ENCODE data around the gene ARR3. TPM values are rescaled to one million over a fixed set of nuclear protein-coding genes. Genes with fewer than 3 reads are reported as not detected.
"Not testable (repeated sequence)": the region's sequence is repeated elsewhere in the genome, so short reads cannot be mapped to it uniquely, and the experiment has no call there.

Gene ARR3
- total RNA-seq, 2 donors from 2014 or later, result not detected

- intact Hi-C loops (cut with DNase I), result no loop called here
- WGBS, 2 donors, result 44 to 67% methylated on average over 3 of the region's 3 CpGs
- Histone ChIP-seq H3K4me1 (no peaks in the 10 kb centered on the region), H3K27me3 (no peaks in the 10 kb centered on the region), H3K27ac (no peak overlapping the region), H3K36me3 (replicated peaks in 1 of 2; ENCODE audit: insufficient read depth in 1 of 2, low read depth in 2 of 2) (no peaks in the 10 kb centered on the region), H3K9me3 (no peaks in the 10 kb centered on the region), H3K4me3 (no peak overlapping the region)
- DNase-seq, result no peak
- no peak for ATAC-seq
- TF ChIP-seq, protein P1, sequence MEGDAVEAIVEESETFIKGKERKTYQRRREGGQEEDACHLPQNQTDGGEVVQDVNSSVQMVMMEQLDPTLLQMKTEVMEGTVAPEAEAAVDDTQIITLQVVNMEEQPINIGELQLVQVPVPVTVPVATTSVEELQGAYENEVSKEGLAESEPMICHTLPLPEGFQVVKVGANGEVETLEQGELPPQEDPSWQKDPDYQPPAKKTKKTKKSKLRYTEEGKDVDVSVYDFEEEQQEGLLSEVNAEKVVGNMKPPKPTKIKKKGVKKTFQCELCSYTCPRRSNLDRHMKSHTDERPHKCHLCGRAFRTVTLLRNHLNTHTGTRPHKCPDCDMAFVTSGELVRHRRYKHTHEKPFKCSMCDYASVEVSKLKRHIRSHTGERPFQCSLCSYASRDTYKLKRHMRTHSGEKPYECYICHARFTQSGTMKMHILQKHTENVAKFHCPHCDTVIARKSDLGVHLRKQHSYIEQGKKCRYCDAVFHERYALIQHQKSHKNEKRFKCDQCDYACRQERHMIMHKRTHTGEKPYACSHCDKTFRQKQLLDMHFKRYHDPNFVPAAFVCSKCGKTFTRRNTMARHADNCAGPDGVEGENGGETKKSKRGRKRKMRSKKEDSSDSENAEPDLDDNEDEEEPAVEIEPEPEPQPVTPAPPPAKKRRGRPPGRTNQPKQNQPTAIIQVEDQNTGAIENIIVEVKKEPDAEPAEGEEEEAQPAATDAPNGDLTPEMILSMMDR (IDR thresholded peaks at IDR 0.05), result no peak
- no peak for TF ChIP-seq POLR2A (IDR thresholded peaks at IDR 0.05)
Measured at GRCh38 chrX:70264784-70265183, 3.4 kb upstream of the ARR3 start.

DNA sequence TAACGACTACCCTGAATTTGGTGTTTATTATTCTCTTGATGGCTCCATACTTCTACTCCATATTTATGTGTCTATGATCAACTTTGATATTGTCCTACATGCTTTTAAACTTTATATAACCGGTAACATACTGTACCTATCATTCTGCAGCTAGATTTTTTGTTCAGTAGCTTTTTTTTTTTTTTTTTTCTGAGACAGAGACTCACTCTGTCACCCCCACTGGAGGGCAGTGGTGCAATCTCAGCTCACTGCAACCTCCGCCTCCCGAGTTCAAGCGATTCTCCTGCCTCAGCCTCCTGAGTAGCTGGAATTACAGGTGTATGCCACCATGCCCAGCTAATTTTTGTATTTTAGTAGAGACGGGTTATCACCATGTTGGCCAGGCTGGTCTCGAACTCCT is 5.9 kb downstream of the ARR3 start:
- H3K4me1 ChIP-seq; H3K9me3 ChIP-seq; DNase-seq; H3K27ac ChIP-seq; ATAC-seq; H3K27me3 ChIP-seq; H3K36me3 ChIP-seq (replicated peaks in 1 of 2; ENCODE audit: insufficient read depth in 1 of 2, low read depth in 2 of 2); H3K4me3 ChIP-seq; intact Hi-C loops (cut with DNase I): not testable (repeated sequence)
- WGBS, 2 donors, result 74 to 82% methylated on average over 5 to 7 of the region's 7 CpGs

DNA sequence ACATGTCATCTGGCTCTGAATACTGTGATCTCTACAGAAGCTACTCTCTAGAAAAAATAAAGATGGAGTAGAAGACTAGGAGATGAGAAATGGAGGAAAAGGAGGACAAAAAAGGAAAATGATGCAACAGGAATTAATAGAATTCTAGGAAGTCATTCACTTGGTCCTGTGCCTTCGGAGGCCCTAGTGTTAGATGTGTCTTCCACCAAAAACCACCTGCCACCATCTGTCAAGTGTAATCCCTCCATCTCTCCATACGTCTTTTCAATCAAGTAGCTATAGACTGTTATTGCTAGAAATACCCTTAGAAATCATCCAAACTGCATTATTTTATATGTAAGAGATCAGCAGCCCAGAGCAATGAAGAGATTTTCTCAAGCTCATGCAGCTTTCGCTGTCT is 10.9 kb downstream of the ARR3 start:
- intact Hi-C loops (cut with DNase I), result no loop called here
- no peak overlapping the region for H3K27ac ChIP-seq
- no peak overlapping the region for H3K4me3 ChIP-seq
- no peaks in the 10 kb centered on the region for H3K4me1 ChIP-seq
- no peaks in the 10 kb centered on the region for H3K36me3 ChIP-seq (replicated peaks in 1 of 2; ENCODE audit: insufficient read depth in 1 of 2, low read depth in 2 of 2)
- DNase-seq, result no peak
- H3K9me3 ChIP-seq, result no peaks in the 10 kb centered on the region
- WGBS, 2 donors, result 74 to 98% methylated on average over 3 of the region's 3 CpGs
- ATAC-seq, result no peak
- H3K27me3 ChIP-seq, result no peaks in the 10 kb centered on the region
- no peak for TF ChIP-seq POLR2A (IDR thresholded peaks at IDR 0.05)
- TF ChIP-seq, protein P1 (IDR thresholded peaks at IDR 0.05), result no peak

GRCh38 chrX:70280573-70280972 is 12.4 kb downstream of the ARR3 start:
- no peak overlapping the region for H3K4me3 ChIP-seq
- TF ChIP-seq, protein P1 (IDR thresholded peaks at IDR 0.05), result no peak
- TF ChIP-seq POLR2A (IDR thresholded peaks at IDR 0.05), result no peak
- intact Hi-C loops (cut with DNase I), result no loop called here
- no peaks in the 10 kb centered on the region for H3K4me1 ChIP-seq
- WGBS, 2 donors, result 83 to 100% methylated on average over 2 of the region's 3 CpGs
- no peak overlapping the region for H3K27ac ChIP-seq
- no peak for DNase-seq
- no peak for ATAC-seq
- no peaks in the 10 kb centered on the region for H3K36me3 ChIP-seq (replicated peaks in 1 of 2; ENCODE audit: insufficient read depth in 1 of 2, low read depth in 2 of 2)
- no peaks in the 10 kb centered on the region for H3K9me3 ChIP-seq
- H3K27me3 ChIP-seq, result no peaks in the 10 kb centered on the region

DNA sequence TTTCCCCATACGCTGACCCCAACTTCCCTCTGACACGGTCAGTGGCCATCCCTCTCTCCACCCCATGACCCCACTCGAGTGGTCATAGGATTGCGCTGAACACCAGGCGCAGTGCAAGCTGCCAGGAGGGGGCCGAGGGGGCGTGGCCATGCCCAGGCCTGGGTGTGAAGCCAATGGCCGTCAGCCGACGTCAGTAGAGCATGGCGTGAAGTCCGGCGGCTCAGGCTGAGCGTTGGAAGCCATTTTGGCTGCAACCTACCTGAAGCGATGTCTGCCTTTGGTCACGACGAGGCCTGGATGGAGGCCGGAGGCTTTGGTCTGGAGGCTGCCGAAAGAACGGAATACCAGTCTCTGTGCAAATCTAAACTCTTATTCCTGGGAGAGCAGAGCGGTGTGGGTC is 13.8 kb downstream of the ARR3 start, which contains the start of gene RAB41:
Gene RAB41, plus strand, starts transcription at position 222 of the 400 bp plus-strand sequence. Its CDS starts 46 bp downstream, at position 268.
- Histone ChIP-seq H3K4me3 (no peak within 1 kb of the TSS), H3K36me3 (replicated peaks in 1 of 2; ENCODE audit: insufficient read depth in 1 of 2, low read depth in 2 of 2) (no peaks in the 10 kb centered on the region), H3K9me3 (no peaks in the 10 kb centered on the region), H3K4me1 (no peaks in the 10 kb centered on the region), H3K27ac (no peak within 1 kb of the TSS), H3K27me3 (no peaks in the 10 kb centered on the region)
- intact Hi-C loops (cut with DNase I), result no loop called here
- DNase-seq, result no peak
- 95 to 98% methylated on average over 7 to 21 of the region's 21 CpGs for WGBS, 2 donors
- TF ChIP-seq, protein P1 (IDR thresholded peaks at IDR 0.05), result no peak
- no peak for TF ChIP-seq POLR2A (IDR thresholded peaks at IDR 0.05)
- ATAC-seq, result no peak
